ENCODE data around the gene BCCIP. TPM values are rescaled to one million over a fixed set of nuclear protein-coding genes. Genes with fewer than 3 reads are reported as not detected.

BCCIP gene
- total RNA-seq, 1 experiment from 2014 or later = 159 TPM

GRCh38 chr10:125782616-125783015, 40.7 kb upstream of the BCCIP start:
- no peak overlapping the region for H3K9ac ChIP-seq (ENCODE audit: low read length)
- H2AFZ ChIP-seq (ENCODE audit: low read depth, low read length, poor library complexity, severe bottlenecking) = no peak overlapping the region
- H4K20me1 ChIP-seq (ENCODE audit: insufficient read depth) = no peaks in the 10 kb centered on the region
- H3K9me3 ChIP-seq (ENCODE audit: control insufficient read depth in 1 of 2, insufficient read depth in 1 of 2, low read depth in 1 of 2, low read length in 2 of 2) = no peaks in the 10 kb centered on the region
- ChIA-PET POLR2A (no interaction called here), RAD21 (ENCODE audit: low non-redundant PET in 1 of 2, low total read pairs in 2 of 2, uncharacterized antibody in 2 of 2, unreplicated experiment in 2 of 2) (no interaction called here), CTCF (no interaction called here)
- H3K4me1 ChIP-seq (ENCODE audit: control insufficient read depth in 1 of 2, insufficient read depth in 2 of 2, low read length in 2 of 2) = no peaks in the 10 kb centered on the region
- TF ChIP-seq EZH2phosphoT487 (IDR thresholded peaks at IDR 0.05; ENCODE audit: borderline replicate concordance) (no peak), REST (IDR thresholded peaks at IDR 0.05; ENCODE audit: low read depth) (no peak), JUND (IDR thresholded peaks at IDR 0.05) (no peak), MAX (IDR thresholded peaks at IDR 0.05) (no peak), YY1 (IDR thresholded peaks at IDR 0.05; ENCODE audit: extremely low read depth, insufficient replicate concordance, low read depth, low read length) (no peak), POLR2AphosphoS5 (IDR thresholded peaks at IDR 0.05; ENCODE audit: low read depth, low read length) (no peak), ZBTB33 (IDR thresholded peaks at IDR 0.05; ENCODE audit: extremely low read depth, insufficient replicate concordance, low read length) (no peak), CBX3 (IDR thresholded peaks at IDR 0.05; ENCODE audit: low read depth) (no peak), SP1 (IDR thresholded peaks at IDR 0.05; ENCODE audit: low read depth) (no peak), TCF7L2 (IDR thresholded peaks at IDR 0.05; ENCODE audit: borderline replicate concordance, extremely low read depth, insufficient read depth, insufficient read length) (no peak), EZH2 (IDR thresholded peaks at IDR 0.05) (no peak), POLR2A (IDR thresholded peaks at IDR 0.05; ENCODE audit: borderline replicate concordance, extremely low read depth, insufficient read depth, insufficient read length) (no peak), SIN3A (IDR thresholded peaks at IDR 0.05; ENCODE audit: low read depth) (no peak), ZFX (IDR thresholded peaks at IDR 0.05) (no peak), CEBPB (IDR thresholded peaks at IDR 0.05; ENCODE audit: low read depth) (no peak), FOSL1 (IDR thresholded peaks at IDR 0.05; ENCODE audit: low read depth) (no peak), ATF3 (IDR thresholded peaks at IDR 0.05) (no peak), EGR1 (IDR thresholded peaks at IDR 0.05; ENCODE audit: low read depth) (no peak)
- no peaks in the 10 kb centered on the region for H3K27me3 ChIP-seq (ENCODE audit: insufficient read depth, low read length)
- no peak overlapping the region for H3K27ac ChIP-seq (ENCODE audit: low read depth, low read length)
- ATAC-seq (no peak), DNase-seq (ENCODE audit: low read depth, low spot score) (no peak)
- H3K4me2 ChIP-seq (ENCODE audit: low read length) = no peak overlapping the region
- no peaks in the 10 kb centered on the region for H3K36me3 ChIP-seq (ENCODE audit: control insufficient read depth in 1 of 2, insufficient read depth in 2 of 2, low read length in 2 of 2)
- H3K4me3 ChIP-seq (replicated peaks in 1 of 2; ENCODE audit: low read depth in 1 of 2, low read length in 2 of 2) = no peak overlapping the region
- no TSS peak for BruUV-seq (replicated peaks)
- no peaks in the 10 kb centered on the region for H3K79me2 ChIP-seq (ENCODE audit: insufficient read depth, low read length)
- intact Hi-C loops (cut with micrococcal nuclease) = no loop called here
- no peaks in the 10 kb centered on the region for H3K9me2 ChIP-seq (ENCODE audit: insufficient read depth)

All from HCT116 (cell line).